ENCODE measurements around the gene XNDC1N.

XNDC1N gene, protein sequence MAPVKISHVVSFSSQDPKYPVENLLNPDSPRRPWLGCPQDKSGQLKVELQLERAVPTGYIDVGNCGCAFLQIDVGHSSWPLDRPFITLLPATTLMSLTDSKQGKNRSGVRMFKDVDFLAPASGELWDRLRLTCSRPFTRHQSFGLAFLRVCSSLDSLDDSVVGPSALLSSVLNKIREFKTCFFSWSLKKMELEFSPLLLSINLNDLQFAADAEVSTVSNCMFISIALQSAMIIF

DNA sequence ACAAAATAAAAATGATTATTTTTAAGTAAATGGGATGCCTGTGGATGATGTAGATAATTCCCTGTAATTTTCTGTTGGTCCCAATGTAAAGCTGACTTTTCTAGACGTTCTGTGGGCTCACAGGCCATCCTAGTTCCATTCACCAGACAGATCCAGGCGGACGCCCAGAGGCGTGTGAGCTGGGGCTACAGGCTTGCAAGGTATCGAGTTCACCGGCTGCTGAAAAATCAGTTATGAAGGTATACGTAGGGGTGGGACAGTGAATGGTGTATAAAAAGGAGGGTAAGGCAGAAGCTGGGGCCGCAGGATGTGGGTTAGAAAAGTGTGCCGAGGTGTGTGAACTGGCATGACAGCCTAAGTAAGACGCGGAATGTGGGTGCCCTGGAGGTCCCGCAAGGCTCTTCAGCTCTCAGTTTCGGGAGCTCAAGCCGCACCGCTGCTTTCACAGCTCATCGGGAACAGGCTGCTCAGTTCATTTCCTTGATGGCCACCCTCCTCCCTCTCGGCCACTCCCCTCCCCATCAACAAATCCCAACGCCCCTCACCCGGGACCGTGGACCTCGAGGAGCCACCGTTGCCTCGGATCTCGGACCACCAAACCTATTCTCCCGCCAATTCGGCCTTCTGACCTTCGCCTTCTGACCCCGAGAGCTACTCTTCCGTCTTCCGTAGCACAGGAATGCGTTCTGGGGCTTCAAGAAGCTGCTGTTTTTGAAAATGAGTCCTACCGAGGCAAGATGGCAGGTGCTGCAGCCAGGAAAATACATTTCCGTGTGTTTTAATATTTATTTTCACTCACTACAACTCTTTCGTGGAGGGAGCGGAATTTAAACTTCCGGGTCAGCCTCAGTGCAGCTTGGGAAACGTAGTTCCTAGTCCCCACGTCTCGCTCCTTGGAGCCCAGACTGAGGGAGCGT is at the start of gene XNDC1N:
XNDC1N (minus strand) TSS at position 775 of the 917 bp plus-strand sequence. CDS start 5,241 bp downstream, outside the sequence.
- peak within 1 kb of the TSS; percentile 86 for H3K4me3 ChIP-seq (ENCODE audit: low read length)
- TF ChIP-seq ZNF274 (IDR thresholded peaks at IDR 0.05; ENCODE audit: low read depth, low read length): no peak

DNA sequence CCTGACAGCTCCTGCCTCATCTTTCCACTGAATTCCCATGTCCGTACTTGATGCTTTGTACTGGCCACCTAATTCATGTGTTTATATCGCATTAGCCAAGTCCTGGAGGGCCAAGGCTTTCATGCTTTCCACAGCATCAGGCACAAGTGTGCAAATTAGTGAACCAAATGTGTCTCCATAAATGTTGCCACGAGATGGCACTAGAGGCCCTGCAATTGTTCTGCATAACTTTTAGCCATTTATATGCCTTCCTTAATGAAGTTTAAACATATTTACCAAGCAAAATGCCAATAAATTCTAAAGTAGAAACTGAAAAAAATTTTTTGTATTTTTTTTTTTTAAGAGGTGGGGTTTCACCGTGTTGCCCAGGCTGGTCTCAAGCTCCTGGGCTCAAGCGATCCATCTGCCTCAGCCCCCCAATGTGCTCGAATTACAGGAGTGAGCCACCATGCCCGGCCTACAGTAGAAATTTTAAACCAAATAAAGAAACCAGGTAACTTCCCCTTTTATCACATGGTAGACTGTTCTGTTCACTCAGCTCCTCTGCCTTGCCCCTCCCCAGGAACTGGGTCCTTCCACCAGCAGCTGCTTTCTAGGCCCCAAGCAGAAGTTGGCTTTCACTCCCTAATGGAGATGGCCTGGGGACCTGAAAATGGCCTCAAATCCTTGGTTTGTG is 49.5 kb upstream of the XNDC1N start:
- H3K4me3 ChIP-seq (ENCODE audit: low read length): no peak overlapping the region

DNA sequence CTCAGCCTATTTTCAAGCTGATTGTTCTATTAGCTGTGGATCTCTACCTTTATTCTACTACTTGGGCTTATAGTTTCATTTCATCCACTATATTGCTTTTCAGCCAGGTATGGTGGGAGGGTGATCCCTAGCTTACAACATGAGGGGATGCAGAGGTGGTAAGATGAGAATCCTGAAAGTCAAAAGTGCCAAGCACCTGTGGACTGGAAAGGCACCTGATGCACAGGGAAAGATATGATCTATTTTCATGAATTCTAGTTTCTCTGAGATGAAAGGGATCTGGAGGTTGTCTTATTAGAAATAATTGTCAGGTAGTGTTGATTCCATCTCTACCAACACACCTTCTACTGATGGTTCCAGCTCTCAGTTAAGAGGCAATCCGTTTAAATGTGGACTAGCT is 48.7 kb upstream of the XNDC1N start:
- TF ChIP-seq ZNF274 (IDR thresholded peaks at IDR 0.05; ENCODE audit: low read depth, low read length): no peak
- H3K4me3 ChIP-seq (ENCODE audit: low read length): no peak overlapping the region

More for the DNA sequence above, 49.5 kb upstream of the XNDC1N start:
- no peak for TF ChIP-seq ZNF274 (IDR thresholded peaks at IDR 0.05; ENCODE audit: low read depth, low read length)

DNA sequence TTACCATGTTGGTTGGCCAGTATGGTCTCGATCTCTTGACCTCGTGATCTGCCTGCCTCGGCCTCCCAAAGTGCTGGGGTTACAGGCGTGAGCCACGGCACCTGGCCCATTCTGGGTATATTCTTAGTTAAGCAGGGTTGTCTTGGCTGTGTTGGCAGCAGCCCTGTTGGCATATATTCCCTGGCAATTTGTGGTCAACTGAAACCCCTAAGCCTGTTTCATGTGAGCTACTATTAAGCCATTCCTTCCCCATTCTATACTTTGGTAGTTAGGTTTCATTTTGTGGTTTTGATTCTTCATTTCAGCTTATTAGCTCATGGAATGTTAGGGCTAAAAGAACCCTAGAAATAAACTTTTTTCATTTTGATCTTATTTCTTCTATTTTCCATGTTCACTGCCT is 48.2 kb upstream of the XNDC1N start:
- no peak overlapping the region for H3K4me3 ChIP-seq (ENCODE audit: low read length)
- TF ChIP-seq ZNF274 (IDR thresholded peaks at IDR 0.05; ENCODE audit: low read depth, low read length): no peak

DNA sequence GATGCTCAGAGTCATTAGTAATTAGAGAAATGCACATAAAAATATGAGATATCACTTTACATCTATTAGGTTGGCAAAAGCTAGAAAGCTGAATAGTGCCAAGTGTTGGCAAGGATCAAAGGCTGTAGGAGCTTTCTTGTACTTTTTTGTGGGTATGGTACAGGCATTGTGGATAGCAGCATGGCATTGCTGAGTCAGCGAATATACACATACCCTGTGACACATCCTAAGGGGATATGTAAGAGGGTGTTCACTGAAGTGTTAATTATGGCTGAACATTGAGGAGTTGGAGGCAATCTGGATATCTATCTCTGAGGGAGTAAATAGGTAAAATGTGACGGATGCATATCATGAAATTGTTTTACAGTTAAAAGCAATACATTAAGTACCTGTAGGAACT is 43.3 kb upstream of the XNDC1N start:
- H3K4me3 ChIP-seq (ENCODE audit: low read length): no peak overlapping the region
- no peak for TF ChIP-seq ZNF274 (IDR thresholded peaks at IDR 0.05; ENCODE audit: low read depth, low read length)

DNA sequence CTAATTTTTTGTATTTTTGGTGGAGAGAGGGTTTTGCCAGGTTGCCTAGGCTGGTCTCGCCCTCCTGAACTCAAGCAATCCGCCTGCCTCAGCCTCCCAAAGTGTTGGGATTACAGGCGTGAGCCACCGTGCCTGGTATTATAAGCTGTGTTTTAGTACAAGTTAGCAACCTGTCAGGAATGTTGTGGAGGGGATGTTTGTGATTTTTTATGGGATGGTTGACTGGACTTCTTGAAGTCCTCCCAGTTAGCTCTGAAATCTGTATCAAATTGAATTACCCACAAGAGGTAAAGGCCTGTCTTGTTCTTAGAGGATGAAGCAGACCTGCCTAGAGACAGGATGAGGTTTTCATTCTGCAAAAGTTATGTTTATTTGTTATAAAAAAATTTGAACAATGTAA is 36.2 kb upstream of the XNDC1N start:
- TF ChIP-seq ZNF274 (IDR thresholded peaks at IDR 0.05; ENCODE audit: low read depth, low read length): no peak
- H3K4me3 ChIP-seq (ENCODE audit: low read length): no peak overlapping the region

DNA sequence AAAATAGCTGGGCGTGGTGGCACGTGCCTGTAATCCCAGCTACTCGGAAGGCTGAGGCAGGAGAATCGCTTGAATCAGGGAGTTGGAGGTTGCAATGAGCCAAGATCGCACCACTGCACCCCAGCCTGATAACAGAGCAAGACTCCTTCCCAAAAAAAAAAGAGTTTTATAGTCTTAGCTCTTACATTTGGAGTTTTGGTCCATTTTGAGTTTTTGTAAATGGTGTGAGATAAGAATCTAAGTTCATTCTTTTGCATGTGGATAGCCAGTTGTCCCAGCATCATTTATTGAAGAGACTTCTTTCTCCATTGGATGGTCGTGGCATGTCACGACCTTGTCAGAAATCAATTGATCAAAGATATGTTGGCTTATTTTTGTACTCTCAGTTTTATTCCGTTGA is 35.1 kb upstream of the XNDC1N start:
- no peak for TF ChIP-seq ZNF274 (IDR thresholded peaks at IDR 0.05; ENCODE audit: low read depth, low read length)
- H3K4me3 ChIP-seq (ENCODE audit: low read length): no peak overlapping the region

DNA sequence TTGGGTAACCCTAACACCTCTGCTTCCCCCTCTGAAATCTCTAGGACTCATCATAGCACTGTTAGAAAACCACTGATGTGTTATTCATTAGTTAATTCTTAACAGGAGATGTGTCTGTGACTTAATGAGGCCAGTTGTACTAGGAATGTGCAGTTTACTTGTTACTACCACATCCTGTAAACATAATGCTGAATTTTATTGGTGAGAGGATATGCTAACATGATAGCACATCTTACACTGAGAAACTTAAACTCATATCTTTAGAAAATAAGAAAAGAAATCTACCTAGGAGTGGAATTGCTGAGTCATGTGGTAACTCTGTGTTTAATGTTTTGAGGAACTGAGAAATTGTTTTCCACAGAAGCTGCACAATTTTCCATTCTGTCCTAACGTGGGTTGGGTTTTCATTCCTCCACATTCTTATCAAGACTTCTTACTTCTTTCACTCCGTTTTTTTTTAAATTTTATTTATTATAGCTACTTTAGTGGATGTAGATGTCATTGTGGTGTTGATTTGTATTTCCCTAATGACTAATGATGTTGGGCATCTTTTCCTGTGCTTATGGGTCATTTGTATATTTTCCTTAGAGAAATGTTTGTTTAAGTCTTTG is 34.1 kb upstream of the XNDC1N start:
- no peak overlapping the region for H3K4me3 ChIP-seq (ENCODE audit: low read length)
- TF ChIP-seq ZNF274 (IDR thresholded peaks at IDR 0.05; ENCODE audit: low read depth, low read length): no peak

DNA sequence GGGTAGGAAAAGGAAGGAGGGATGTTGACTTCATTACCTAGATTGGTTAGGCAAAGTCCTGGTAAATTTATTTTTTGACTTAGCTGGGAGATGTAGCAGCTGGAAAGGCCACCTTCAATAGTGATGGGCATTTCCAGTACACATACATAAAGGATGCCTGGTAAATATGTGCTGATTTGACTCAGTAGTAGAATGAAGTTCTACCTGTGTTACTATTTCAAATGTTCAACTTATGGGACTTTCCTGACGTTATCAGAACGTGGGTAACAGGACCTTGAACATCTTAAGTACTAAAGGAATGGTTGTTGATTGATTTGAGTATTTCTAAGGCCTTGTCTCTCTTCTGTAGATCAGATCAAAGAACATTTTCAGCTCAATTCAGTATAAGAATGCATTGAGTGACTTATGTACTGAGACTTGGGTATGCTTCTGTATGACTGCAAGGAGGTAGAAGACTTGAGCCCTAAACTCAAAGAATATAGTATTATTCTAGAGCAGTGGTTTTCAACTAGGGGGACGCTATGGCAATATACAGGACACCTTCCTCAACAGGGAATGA is 27.6 kb upstream of the XNDC1N start:
- no peak overlapping the region for H3K4me3 ChIP-seq (ENCODE audit: low read length)
- no peak for TF ChIP-seq ZNF274 (IDR thresholded peaks at IDR 0.05; ENCODE audit: low read depth, low read length)

DNA sequence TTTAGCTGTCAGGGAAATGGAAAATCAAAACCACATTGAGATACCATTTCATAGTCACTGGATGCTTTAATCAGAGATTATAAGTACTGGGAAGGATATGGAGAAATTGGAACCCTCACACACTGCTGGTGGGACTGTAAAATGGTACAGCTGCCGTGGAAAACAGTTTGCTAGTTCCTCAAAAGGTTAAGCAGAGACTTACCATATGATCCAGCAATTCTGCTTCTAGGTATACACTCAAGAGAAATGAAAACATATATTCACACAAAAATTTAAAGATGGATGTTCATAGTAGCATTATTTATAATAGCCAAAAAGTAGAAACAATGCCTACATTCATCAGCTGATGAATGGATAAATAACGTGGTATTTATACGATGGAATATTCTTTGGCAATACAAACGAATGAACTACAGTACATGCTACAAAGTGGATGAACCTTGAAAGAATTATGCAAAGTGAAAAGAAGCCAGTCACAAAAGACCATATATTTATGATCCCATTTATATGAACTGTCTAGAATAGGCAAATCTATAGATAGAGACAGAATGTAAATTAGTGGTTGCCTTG is 23.4 kb upstream of the XNDC1N start:
- H3K4me3 ChIP-seq (ENCODE audit: low read length): no peak overlapping the region
- TF ChIP-seq ZNF274 (IDR thresholded peaks at IDR 0.05; ENCODE audit: low read depth, low read length): no peak

DNA sequence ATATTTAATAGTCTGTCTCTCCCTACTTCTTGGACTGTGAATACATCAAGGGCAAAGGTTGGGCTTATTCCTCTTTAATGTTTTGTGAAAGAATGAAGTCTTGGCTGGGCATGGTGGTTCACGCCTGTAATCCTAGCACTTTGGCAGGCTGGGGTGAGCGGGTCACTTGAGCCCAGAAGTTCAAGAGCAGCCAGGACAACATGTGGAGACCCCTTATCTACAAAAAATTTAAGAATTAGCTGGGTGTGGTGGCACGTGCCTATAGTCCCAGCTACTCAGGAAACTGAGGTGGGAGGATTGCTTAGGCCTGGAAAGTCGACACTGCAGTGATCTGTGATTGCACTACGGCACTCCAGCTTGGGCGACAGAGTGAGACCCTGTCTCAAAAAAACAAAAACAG is 20.6 kb upstream of the XNDC1N start:
- TF ChIP-seq ZNF274 (IDR thresholded peaks at IDR 0.05; ENCODE audit: low read depth, low read length): no peak

DNA sequence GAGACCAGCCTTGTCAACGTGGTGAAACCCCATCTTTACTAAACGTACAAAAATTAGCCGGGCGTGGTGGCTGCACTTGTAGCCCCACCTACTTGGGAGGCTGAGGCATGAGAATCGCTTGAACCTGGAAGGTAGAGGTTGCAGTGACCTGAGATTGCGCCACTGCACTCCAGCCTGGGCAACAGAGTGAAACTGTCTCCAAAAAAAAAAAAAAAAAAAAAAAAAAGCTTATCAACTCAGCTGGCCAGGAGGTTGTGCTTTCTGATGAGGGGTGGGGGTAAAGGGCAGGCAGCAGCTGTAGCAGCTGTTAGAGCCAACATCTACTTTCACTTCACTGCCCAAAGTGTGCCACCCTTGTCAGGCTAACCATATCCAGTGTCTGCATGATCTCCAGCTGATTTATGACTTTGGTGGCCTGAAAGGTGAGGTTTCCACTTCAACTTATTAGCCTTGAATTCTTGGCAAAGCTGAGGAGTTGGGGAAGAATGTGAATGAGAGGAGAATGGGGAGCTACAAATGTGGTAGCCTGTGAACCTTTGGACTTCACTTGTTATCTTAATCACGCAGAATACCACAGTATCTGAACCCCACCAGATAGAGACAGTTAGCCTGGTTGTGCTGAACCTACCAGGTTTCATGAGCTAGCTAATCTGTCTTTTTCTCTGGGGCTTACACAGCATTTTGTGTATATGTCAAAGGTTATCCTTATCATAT is 20.1 kb upstream of the XNDC1N start:
- no peak for TF ChIP-seq ZNF274 (IDR thresholded peaks at IDR 0.05; ENCODE audit: low read depth, low read length)
- H3K4me3 ChIP-seq (ENCODE audit: low read length): no peak overlapping the region

More for the DNA sequence above, 20.6 kb upstream of the XNDC1N start:
- no peak overlapping the region for H3K4me3 ChIP-seq (ENCODE audit: low read length)

DNA sequence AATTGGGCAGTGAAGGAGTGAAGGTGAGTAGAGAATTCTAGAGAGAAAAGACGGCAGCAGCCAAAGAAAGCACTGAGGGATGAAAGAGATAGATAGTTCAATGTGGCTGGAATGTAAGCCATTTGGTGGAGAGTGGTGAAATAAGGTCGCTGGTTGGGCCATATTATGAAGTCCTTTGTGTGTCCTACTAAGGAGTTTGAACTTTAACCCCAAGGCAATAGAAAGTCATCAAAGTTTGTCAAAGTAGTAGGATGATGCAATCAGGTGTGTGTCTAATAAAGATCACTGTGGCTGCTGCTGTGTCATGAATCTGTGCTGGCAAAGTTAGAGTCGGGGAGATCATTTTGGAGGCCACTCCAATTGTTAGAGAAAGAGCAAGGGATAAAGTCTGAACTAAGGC is 19.1 kb upstream of the XNDC1N start:
- no peak for TF ChIP-seq ZNF274 (IDR thresholded peaks at IDR 0.05; ENCODE audit: low read depth, low read length)
- H3K4me3 ChIP-seq (ENCODE audit: low read length): no peak overlapping the region
